NK-92 (cell line): ENCODE results near the gene FKBP15.

Experiments used
- DNase-seq: peaks from one replicate; lab custom pipeline; 2025; ENCODE audit not compliant: unreplicated experiment; lab: John Stamatoyannopoulos, UW

The FKBP15 gene

GRCh38 chr9:113184539-113184938 is 36.5 kb downstream of the FKBP15 start:
- DNase-seq, result no peak

GRCh38 chr9:113183956-113184488 is 37.1 kb downstream of the FKBP15 start:
- no peak for DNase-seq

- DNase-seq, result no peak
Measured at GRCh38 chr9:113181165-113181564, 39.9 kb downstream of the FKBP15 start.

- no peak for DNase-seq
Measured at GRCh38 chr9:113179839-113180238, 41.2 kb downstream of the FKBP15 start.

- DNase-seq, result no peak
Measured at GRCh38 chr9:113178087-113178486, 43.0 kb downstream of the FKBP15 start.

GRCh38 chr9:113177251-113177650 is 43.8 kb downstream of the FKBP15 start:
- no peak for DNase-seq

GRCh38 chr9:113176803-113177202 is 44.3 kb downstream of the FKBP15 start:
- DNase-seq, result no peak

GRCh38 chr9:113173341-113173740 is 47.7 kb downstream of the FKBP15 start:
- DNase-seq, result no peak

- no peak for DNase-seq
Measured at GRCh38 chr9:113168809-113169208, 52.3 kb downstream of the FKBP15 start.

GRCh38 chr9:113166039-113166438 is 55.0 kb downstream of the FKBP15 start:
- DNase-seq, result no peak

GRCh38 chr9:113164536-113165300 is 56.4 kb downstream of the FKBP15 start:
- DNase-seq, result no peak

- no peak for DNase-seq
Measured at GRCh38 chr9:113163001-113163400, 58.1 kb downstream of the FKBP15 start.

GRCh38 chr9:113160571-113160970 is 60.5 kb downstream of the FKBP15 start:
- DNase-seq, result no peak

GRCh38 chr9:113158446-113158845 is 62.6 kb downstream of the FKBP15 start:
- DNase-seq, result no peak

- no peak for DNase-seq
Measured at GRCh38 chr9:113156880-113157279, 64.2 kb downstream of the FKBP15 start.

GRCh38 chr9:113155911-113156588 is 65.0 kb downstream of the FKBP15 start:
- no peak for DNase-seq

- DNase-seq, result no peak
Measured at GRCh38 chr9:113154946-113155345, 66.1 kb downstream of the FKBP15 start.

- no peak for DNase-seq
Measured at GRCh38 chr9:113154471-113154870, 66.6 kb downstream of the FKBP15 start.

GRCh38 chr9:113153599-113153998 is 67.5 kb downstream of the FKBP15 start:
- no peak for DNase-seq

GRCh38 chr9:113152699-113153098 is 68.4 kb downstream of the FKBP15 start:
- no peak for DNase-seq

GRCh38 chr9:113151696-113152630 is 69.1 kb downstream of the FKBP15 start:
- DNase-seq, result no peak
